ENCODE data around the gene ARL17B. TPM values are rescaled to one million over a fixed set of nuclear protein-coding genes. Genes with fewer than 3 reads are reported as not detected.
A peak's percentile ranks its signal among the peaks of the same experiment; 100 is the strongest.
"Not testable (repeated sequence)": the region's sequence is repeated elsewhere in the genome, so short reads cannot be mapped to it uniquely, and the experiment has no call there.

Gene ARL17B
- polyA plus RNA-seq, 2 donors: 5.7 to 6.4 TPM

- H3K4me3 ChIP-seq (ENCODE audit: low read depth in 1 of 2, low read length in 2 of 2): no peak overlapping the region
- no peaks in the 10 kb centered on the region for H3K36me3 ChIP-seq (ENCODE audit: control insufficient read depth in 2 of 2, insufficient read depth in 2 of 2, low read length in 1 of 2)
- H3K27me3 ChIP-seq (ENCODE audit: control insufficient read depth in 1 of 2, insufficient read depth in 2 of 2, low read length in 2 of 2): no peaks in the 10 kb centered on the region
- no peaks in the 10 kb centered on the region for H3K9me3 ChIP-seq (ENCODE audit: control insufficient read depth in 2 of 2, insufficient read depth in 1 of 2, low read depth in 1 of 2, low read length in 1 of 2)
- no peak overlapping the region for H3K27ac ChIP-seq (ENCODE audit: low read depth in 2 of 2, low read length in 1 of 2)
- 72 to 81% methylated on average over 6 of the region's 6 CpGs for WGBS, 2 donors
- no peaks in the 10 kb centered on the region for H3K4me1 ChIP-seq (ENCODE audit: control insufficient read depth in 2 of 2, insufficient read depth in 2 of 2, low read length in 1 of 2)
Observed at GRCh38 chr17:46273541-46274236, 87.9 kb downstream of the ARL17B start.

GRCh38 chr17:46270032-46270431, 91.5 kb downstream of the ARL17B start:
- Histone ChIP-seq H3K27me3 (ENCODE audit: control insufficient read depth in 1 of 2, insufficient read depth in 2 of 2, low read length in 2 of 2) (no peaks in the 10 kb centered on the region), H3K27ac (ENCODE audit: low read depth in 2 of 2, low read length in 1 of 2) (no peak overlapping the region), H3K4me3 (ENCODE audit: low read depth in 1 of 2, low read length in 2 of 2) (no peak overlapping the region), H3K36me3 (ENCODE audit: control insufficient read depth in 2 of 2, insufficient read depth in 2 of 2, low read length in 1 of 2) (no peaks in the 10 kb centered on the region), H3K4me1 (ENCODE audit: control insufficient read depth in 2 of 2, insufficient read depth in 2 of 2, low read length in 1 of 2) (no peaks in the 10 kb centered on the region), H3K9me3 (ENCODE audit: control insufficient read depth in 2 of 2, insufficient read depth in 1 of 2, low read depth in 1 of 2, low read length in 1 of 2) (no peaks in the 10 kb centered on the region)
- 62 to 74% methylated on average over 5 of the region's 5 CpGs for WGBS, 2 donors

DNA sequence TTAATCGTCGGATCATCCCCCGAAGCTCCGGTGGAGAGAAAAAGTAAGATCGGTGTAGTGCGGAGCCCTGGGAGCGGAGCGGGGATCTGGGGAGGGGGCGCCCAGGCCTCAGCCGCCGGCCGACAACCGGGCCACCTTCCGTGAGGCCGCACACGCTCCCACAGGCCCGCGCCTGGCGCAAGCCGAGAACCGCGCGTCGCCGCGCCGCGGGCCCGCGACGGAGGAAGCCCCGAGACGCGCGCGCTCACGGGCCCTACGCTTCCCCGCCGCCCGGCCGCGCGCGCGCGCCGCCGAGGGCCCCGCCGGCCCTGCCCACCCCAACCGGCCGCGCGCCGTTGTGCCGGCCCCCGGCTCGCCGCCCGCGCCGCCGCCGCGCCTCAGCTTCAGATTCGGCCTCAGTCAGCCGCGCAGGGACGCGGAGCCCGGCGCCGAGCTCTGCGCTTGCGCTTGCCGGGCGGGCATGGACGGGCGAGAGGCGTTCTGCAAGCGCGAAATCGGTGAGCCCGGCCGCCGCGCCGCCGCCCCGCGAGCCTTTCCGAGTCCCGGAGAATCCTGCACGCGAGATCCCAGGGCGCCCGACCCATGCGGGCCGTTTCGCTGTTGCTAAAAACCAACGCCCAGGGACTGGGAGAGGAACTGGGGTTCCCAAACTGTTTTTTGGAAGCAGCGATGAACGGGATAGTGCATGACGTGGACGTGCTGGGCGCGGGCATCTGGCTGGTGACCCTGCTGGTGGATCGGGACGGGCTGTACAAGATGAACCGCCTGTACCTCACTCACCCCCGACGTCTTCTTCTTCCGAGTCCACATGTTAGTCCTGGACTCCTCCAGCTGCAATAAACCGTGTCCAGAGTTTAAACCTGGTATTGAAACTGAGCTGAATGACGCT, 94.7 kb downstream of the ARL17B start:
- no peaks in the 10 kb centered on the region for H3K27me3 ChIP-seq (ENCODE audit: control insufficient read depth in 1 of 2, insufficient read depth in 2 of 2, low read length in 2 of 2)
- peak overlapping the region; percentile 94 for H3K27ac ChIP-seq (ENCODE audit: low read depth in 2 of 2, low read length in 1 of 2)
- WGBS, 2 donors: 0 to 1% methylated on average over 97 to 116 of the region's 116 CpGs
- H3K4me1 ChIP-seq (ENCODE audit: control insufficient read depth in 2 of 2, insufficient read depth in 2 of 2, low read length in 1 of 2): no peaks in the 10 kb centered on the region
- H3K9me3 ChIP-seq (ENCODE audit: control insufficient read depth in 2 of 2, insufficient read depth in 1 of 2, low read depth in 1 of 2, low read length in 1 of 2): no peaks in the 10 kb centered on the region
- peak overlapping the region; percentile 68 to 71 for H3K4me3 ChIP-seq (ENCODE audit: low read depth in 1 of 2, low read length in 2 of 2)
- H3K36me3 ChIP-seq (ENCODE audit: control insufficient read depth in 2 of 2, insufficient read depth in 2 of 2, low read length in 1 of 2): no peaks in the 10 kb centered on the region

DNA sequence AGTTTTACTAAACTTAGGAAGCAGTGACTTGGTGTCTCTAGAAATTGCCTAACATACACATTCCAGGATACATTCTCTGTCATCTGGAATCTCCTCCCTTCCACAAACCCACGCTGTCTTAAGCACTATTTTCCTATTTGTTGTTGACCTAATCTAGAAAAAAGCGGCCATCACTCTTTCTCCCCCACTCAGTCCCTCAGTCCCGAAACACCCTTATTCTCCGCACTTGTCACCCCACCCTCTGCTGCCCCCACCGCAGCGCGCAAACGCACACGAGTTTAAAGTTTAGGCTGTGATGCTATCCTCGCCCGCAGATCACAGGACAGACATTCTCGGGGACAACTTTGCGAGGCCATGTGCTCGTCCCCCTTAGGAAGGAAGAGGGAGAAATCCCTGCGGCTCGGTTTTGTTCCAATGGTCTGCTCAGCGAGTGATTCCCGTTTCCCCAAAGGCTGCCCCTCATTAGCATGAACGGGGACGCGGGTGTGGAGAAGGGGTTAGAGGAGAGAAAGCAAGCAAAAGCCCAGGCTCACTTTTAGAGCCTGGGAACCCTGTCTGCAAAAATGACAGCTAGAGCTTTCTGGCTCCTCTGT, 95.4 kb downstream of the ARL17B start:
- H3K27me3 ChIP-seq (ENCODE audit: control insufficient read depth in 1 of 2, insufficient read depth in 2 of 2, low read length in 2 of 2); H3K36me3 ChIP-seq (ENCODE audit: control insufficient read depth in 2 of 2, insufficient read depth in 2 of 2, low read length in 1 of 2); H3K4me1 ChIP-seq (ENCODE audit: control insufficient read depth in 2 of 2, insufficient read depth in 2 of 2, low read length in 1 of 2); H3K9me3 ChIP-seq (ENCODE audit: control insufficient read depth in 2 of 2, insufficient read depth in 1 of 2, low read depth in 1 of 2, low read length in 1 of 2): not testable (repeated sequence)
- Histone ChIP-seq H3K27ac (ENCODE audit: low read depth in 2 of 2, low read length in 1 of 2) (peak overlapping the region; percentile 94), H3K4me3 (ENCODE audit: low read depth in 1 of 2, low read length in 2 of 2) (peak overlapping the region; percentile 48 to 68)
- WGBS, 2 donors: 16 to 19% methylated on average over 21 of the region's 21 CpGs

GRCh38 chr17:46264456-46265198, 96.9 kb downstream of the ARL17B start:
- 52% methylated on average over 3 of the region's 3 CpGs for WGBS, 2 donors
- Histone ChIP-seq H3K9me3 (ENCODE audit: control insufficient read depth in 2 of 2, insufficient read depth in 1 of 2, low read depth in 1 of 2, low read length in 1 of 2) (no peaks in the 10 kb centered on the region), H3K4me1 (ENCODE audit: control insufficient read depth in 2 of 2, insufficient read depth in 2 of 2, low read length in 1 of 2) (no peaks in the 10 kb centered on the region), H3K27me3 (ENCODE audit: control insufficient read depth in 1 of 2, insufficient read depth in 2 of 2, low read length in 2 of 2) (no peaks in the 10 kb centered on the region), H3K4me3 (ENCODE audit: low read depth in 1 of 2, low read length in 2 of 2) (no peak overlapping the region), H3K36me3 (ENCODE audit: control insufficient read depth in 2 of 2, insufficient read depth in 2 of 2, low read length in 1 of 2) (no peaks in the 10 kb centered on the region), H3K27ac (ENCODE audit: low read depth in 2 of 2, low read length in 1 of 2) (peak overlapping the region in 1 of 2 donors; percentile 29)

- Histone ChIP-seq H3K9me3 (ENCODE audit: control insufficient read depth in 2 of 2, insufficient read depth in 1 of 2, low read depth in 1 of 2, low read length in 1 of 2) (no peaks in the 10 kb centered on the region), H3K4me1 (ENCODE audit: control insufficient read depth in 2 of 2, insufficient read depth in 2 of 2, low read length in 1 of 2) (no peaks in the 10 kb centered on the region), H3K27me3 (ENCODE audit: control insufficient read depth in 1 of 2, insufficient read depth in 2 of 2, low read length in 2 of 2) (no peaks in the 10 kb centered on the region), H3K36me3 (ENCODE audit: control insufficient read depth in 2 of 2, insufficient read depth in 2 of 2, low read length in 1 of 2) (no peaks in the 10 kb centered on the region), H3K4me3 (ENCODE audit: low read depth in 1 of 2, low read length in 2 of 2) (no peak overlapping the region), H3K27ac (ENCODE audit: low read depth in 2 of 2, low read length in 1 of 2) (no peak overlapping the region)
- WGBS, 2 donors: 86 to 87% methylated on average over 8 of the region's 8 CpGs
Observed at GRCh38 chr17:46262271-46262670, 99.3 kb downstream of the ARL17B start.

DNA sequence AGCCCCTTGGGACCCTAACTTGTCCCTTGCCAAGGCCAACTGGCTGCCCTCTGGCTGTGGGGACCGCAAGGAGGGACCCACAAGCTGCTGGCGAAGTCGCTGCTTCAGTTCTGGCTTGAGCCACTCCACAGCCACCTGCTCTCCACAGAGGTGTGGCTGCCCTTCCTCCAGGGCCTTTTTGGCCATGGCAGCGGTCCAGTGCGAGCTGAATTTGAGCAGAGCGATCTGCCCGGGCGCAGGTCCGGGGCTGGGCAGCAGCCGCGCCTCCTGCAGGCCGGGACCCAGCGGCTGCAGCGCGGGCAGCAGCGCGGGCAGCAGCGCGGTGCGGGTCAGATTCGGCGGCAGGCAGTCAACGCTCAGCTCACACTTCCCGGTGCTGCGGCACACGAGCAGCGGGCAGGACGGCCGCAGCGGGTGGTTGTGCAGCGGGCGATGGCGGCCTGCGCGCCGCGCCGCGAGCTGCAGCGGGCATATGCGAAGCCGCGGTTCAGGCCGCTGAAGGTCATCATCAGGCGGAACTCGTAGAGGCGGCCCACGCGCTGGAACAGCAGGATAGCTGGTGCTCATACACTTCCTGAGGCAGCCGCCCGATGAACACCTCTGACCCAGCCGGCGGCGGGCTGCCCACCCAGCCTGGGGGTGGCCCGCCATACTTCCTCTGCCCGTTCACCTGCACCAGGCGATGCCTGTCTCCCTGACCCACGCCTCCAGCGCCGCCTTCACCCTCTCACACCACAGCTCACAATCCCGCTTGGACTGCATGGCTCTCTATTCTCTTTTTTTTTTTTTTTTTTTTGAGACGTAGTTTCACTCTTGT, 101.5 kb downstream of the ARL17B start:
- Histone ChIP-seq H3K4me3 (ENCODE audit: low read depth in 1 of 2, low read length in 2 of 2) (peak overlapping the region; percentile 22 to 35), H3K27ac (ENCODE audit: low read depth in 2 of 2, low read length in 1 of 2) (peak overlapping the region in 1 of 2 donors; percentile 15)
- not testable (repeated sequence) for H3K9me3 ChIP-seq (ENCODE audit: control insufficient read depth in 2 of 2, insufficient read depth in 1 of 2, low read depth in 1 of 2, low read length in 1 of 2); H3K27me3 ChIP-seq (ENCODE audit: control insufficient read depth in 1 of 2, insufficient read depth in 2 of 2, low read length in 2 of 2); H3K36me3 ChIP-seq (ENCODE audit: control insufficient read depth in 2 of 2, insufficient read depth in 2 of 2, low read length in 1 of 2); H3K4me1 ChIP-seq (ENCODE audit: control insufficient read depth in 2 of 2, insufficient read depth in 2 of 2, low read length in 1 of 2)
- 4 to 5% methylated on average over 22 to 42 of the region's 62 CpGs for WGBS, 2 donors

DNA sequence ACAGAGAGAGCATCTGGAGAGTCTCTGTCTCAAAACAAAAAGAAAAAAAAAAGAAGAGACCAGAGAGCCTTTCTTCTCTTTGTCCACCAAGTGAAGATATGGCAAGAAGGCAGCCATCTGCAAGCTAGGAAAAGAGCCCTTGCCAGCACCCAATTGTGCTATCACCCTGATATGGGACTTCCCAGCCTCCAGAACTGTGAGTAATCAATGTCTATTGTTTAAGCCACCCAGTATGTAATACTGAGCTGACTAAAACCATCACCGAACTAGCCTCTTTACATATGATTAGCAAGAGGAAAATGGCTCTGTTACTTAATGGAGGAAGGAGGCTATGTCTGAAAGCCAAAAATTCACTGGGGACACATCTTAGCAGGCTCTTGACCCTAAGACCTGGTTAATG, 105.2 kb downstream of the ARL17B start:
- 73 to 82% methylated on average over 1 of the region's 1 CpG for WGBS, 2 donors
- not testable (repeated sequence) for H3K27ac ChIP-seq (ENCODE audit: low read depth in 2 of 2, low read length in 1 of 2); H3K4me1 ChIP-seq (ENCODE audit: control insufficient read depth in 2 of 2, insufficient read depth in 2 of 2, low read length in 1 of 2); H3K4me3 ChIP-seq (ENCODE audit: low read depth in 1 of 2, low read length in 2 of 2); H3K36me3 ChIP-seq (ENCODE audit: control insufficient read depth in 2 of 2, insufficient read depth in 2 of 2, low read length in 1 of 2); H3K9me3 ChIP-seq (ENCODE audit: control insufficient read depth in 2 of 2, insufficient read depth in 1 of 2, low read depth in 1 of 2, low read length in 1 of 2); H3K27me3 ChIP-seq (ENCODE audit: control insufficient read depth in 1 of 2, insufficient read depth in 2 of 2, low read length in 2 of 2)

- H3K4me3 ChIP-seq (ENCODE audit: low read depth in 1 of 2, low read length in 2 of 2); H3K36me3 ChIP-seq (ENCODE audit: control insufficient read depth in 2 of 2, insufficient read depth in 2 of 2, low read length in 1 of 2); H3K4me1 ChIP-seq (ENCODE audit: control insufficient read depth in 2 of 2, insufficient read depth in 2 of 2, low read length in 1 of 2); H3K27me3 ChIP-seq (ENCODE audit: control insufficient read depth in 1 of 2, insufficient read depth in 2 of 2, low read length in 2 of 2); H3K9me3 ChIP-seq (ENCODE audit: control insufficient read depth in 2 of 2, insufficient read depth in 1 of 2, low read depth in 1 of 2, low read length in 1 of 2); H3K27ac ChIP-seq (ENCODE audit: low read depth in 2 of 2, low read length in 1 of 2): not testable (repeated sequence)
- WGBS, 2 donors: 93 to 98% methylated on average over 5 of the region's 6 CpGs
Observed at GRCh38 chr17:46254215-46254614, 107.4 kb downstream of the ARL17B start.

All from esophagus (tissue), 2 donors.